Adrenal gland (tissue), 5 donors: ENCODE data around the gene TEX48.

ENCODE experiments used
- POLR2A ChIP-seq, 2 donors: fragments of 450-650 bp; IDR thresholded peaks; one replicate each; pipeline ENCODE4 v1.6.1; 2017; ENCODE audit warnings: antibody characterized with exemption in 2 of 2, mild to moderate bottlenecking in 2 of 2, moderate library complexity in 1 of 2
- TF ChIP-seq, protein P1 (sequence below), 6 experiments: fragments of 450-650 bp in 4 of 6; fragments of 200-600 bp in 2 of 6; sonication (generic) in 1 of 6; IDR thresholded peaks; 1 replicate in 5 of 6; 2 replicates in 1 of 6; pipeline versions ENCODE4 v1.5.1 to v1.8.0; 2016 to 2021; ENCODE audit warnings: antibody characterized with exemption in 6 of 6, mild to moderate bottlenecking in 2 of 6, moderate library complexity in 1 of 6
- donor health status: DM: no; HTN: no; CAD: no.

DNA sequence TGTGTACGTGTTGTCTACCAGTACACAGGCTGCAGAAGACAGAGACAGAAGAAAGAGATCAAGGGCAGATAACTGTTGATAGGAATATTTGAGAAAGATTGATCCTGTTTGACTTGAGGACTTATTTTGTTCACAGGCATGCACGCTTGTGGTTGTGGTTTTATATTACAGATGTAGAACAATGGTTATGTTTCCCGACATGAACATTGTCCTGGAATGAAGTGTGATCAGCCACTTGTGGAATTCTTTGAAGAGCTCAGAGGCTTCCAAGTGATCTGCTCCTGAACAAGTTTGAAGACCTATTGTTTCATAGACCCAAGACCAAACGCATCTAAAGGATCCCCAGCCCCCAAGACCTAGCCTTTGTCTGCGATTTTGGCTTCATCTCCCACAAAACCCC, 38.1 kb downstream of the TEX48 start:
- TF ChIP-seq, protein P1, sequence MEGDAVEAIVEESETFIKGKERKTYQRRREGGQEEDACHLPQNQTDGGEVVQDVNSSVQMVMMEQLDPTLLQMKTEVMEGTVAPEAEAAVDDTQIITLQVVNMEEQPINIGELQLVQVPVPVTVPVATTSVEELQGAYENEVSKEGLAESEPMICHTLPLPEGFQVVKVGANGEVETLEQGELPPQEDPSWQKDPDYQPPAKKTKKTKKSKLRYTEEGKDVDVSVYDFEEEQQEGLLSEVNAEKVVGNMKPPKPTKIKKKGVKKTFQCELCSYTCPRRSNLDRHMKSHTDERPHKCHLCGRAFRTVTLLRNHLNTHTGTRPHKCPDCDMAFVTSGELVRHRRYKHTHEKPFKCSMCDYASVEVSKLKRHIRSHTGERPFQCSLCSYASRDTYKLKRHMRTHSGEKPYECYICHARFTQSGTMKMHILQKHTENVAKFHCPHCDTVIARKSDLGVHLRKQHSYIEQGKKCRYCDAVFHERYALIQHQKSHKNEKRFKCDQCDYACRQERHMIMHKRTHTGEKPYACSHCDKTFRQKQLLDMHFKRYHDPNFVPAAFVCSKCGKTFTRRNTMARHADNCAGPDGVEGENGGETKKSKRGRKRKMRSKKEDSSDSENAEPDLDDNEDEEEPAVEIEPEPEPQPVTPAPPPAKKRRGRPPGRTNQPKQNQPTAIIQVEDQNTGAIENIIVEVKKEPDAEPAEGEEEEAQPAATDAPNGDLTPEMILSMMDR (IDR thresholded peaks at IDR 0.05), result no peak
- no peak for TF ChIP-seq POLR2A (IDR thresholded peaks at IDR 0.05)
